Activated CD8-positive, alpha-beta memory T cell treated with anti-CD3 and anti-CD28 coated beads for 48 hours (primary cell): ENCODE data around the gene WDR12.
A peak's percentile ranks its signal among the peaks of the same experiment; 100 is the strongest.
"Not testable (repeated sequence)": the region's sequence is repeated elsewhere in the genome, so short reads cannot be mapped to it uniquely, and the experiment has no call there.

Source experiments
- DNase-seq, 3 experiments: peaks; one replicate each; pipeline ENCODE4 v3.0.0-alpha.2; 2020; ENCODE audit warnings: low read depth in 2 of 3, low spot score in 2 of 3

Gene WDR12

DNA sequence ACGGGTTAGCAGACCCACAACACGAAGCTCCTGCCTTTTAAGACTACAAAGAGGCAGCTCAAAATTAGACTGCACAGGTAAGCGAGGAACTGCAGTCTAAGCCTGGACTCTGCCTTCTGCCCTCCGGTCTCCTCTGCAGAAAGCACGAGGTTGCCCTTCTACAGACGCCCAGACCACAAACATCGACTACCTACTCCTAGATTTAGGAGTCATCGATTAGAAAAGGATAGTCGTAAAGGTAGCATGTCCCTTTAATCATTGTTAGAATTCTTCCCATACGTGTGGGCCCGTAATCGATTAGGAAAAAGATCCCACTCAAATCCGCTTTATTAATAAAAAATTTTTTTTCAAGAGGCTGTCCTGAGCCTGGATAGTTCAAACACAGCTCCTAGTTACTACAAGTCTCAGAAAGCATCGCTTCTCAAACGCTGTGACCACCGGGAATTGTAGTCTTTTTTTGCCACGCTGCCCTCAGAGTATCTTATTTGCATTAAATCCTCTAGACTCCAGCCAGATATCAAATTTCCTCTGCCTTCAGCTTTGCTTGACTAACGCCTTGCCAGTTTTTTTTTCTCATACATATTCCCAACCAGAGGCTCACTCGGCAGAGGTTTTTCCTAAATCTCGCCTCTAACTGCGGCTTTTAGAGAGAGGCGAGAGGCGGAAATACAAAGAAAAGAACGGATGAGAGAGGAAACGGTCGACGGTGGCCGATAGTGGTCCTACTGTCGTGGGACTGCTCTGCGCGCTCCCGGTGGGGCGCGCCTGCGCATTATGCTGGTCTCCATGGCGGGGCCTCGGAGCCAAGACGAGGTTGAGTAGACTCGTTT, at the start of gene WDR12, which contains the start of gene CARF:
Gene WDR12, minus strand, starts transcription at position 162 of the 830 bp plus-strand sequence. CDS start 197 bp downstream, outside the sequence.
Gene CARF, plus strand, starts transcription at position 764 of the 830 bp plus-strand sequence. CDS start 29,628 bp downstream, outside the sequence.
- DNase-seq, result peak; percentile 57 to 75 (median 73)

- DNase-seq, result no peak
These were observed 49.1 kb upstream of the WDR12 start for GRCh38 chr2:202960524-202960923.

GRCh38 chr2:202950592-202950991, 39.1 kb upstream of the WDR12 start:
- DNase-seq, result no peak

GRCh38 chr2:202949333-202949732, 37.9 kb upstream of the WDR12 start:
- not testable (repeated sequence) for DNase-seq

- no peak for DNase-seq
These were observed 34.0 kb upstream of the WDR12 start for GRCh38 chr2:202945497-202945896.

DNA sequence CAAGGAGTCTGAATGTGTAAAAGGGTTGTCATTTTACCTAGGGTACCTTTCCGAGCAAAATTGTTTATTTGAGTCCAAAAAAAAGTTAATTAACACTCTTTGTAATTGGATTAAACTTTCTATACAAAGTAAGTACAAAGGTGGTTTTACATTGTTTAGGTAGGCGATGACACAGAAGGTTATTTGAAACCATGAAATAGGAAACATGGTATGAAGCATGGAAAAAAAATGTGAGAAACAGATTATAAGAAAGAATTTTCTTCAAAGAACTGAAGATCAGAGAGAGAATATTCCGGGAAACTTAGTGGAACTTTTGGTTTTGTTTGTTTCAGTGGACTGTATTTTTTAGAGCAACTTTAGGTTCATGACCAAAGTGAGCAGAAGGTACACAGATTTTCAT, 33.3 kb upstream of the WDR12 start:
- no peak for DNase-seq

DNA sequence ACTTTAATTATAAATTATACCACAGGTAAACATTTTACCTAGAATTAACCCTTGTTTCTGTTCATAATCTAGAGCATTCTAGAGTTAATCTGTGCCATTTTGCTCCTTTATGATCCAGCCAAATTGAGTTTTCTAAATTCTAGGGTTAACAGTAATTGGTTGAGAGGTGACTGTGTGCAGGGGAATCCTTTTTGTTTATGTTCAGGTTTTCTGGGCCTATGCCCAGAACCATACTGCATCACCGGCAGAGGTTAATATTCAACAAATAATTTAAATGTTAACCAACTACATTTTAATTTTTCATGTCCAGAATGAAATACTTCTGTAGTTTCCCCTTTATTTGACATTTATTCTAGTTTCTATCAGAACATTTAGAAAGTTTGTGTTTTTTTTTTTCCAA, 32.9 kb upstream of the WDR12 start:
- DNase-seq, result no peak

DNA sequence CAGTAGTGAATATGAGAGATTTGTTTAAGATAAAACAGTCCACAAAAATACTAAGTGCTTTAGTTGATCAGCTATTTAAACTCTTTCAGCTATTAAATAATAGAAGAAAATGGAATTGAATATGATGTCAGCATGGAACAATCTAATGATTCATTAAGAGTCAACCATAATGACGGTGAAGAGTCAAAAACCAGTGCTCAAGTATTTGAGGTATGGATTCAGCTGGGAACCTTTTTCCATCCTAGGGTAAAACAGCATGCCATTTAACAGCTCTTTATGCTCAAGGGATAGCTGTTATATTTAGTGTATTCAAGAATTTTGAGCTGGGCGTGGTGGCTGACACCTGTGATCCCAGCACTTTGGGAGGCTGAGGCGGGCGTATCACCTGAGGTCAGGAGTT, 30.3 kb upstream of the WDR12 start:
- DNase-seq, result no peak

DNA sequence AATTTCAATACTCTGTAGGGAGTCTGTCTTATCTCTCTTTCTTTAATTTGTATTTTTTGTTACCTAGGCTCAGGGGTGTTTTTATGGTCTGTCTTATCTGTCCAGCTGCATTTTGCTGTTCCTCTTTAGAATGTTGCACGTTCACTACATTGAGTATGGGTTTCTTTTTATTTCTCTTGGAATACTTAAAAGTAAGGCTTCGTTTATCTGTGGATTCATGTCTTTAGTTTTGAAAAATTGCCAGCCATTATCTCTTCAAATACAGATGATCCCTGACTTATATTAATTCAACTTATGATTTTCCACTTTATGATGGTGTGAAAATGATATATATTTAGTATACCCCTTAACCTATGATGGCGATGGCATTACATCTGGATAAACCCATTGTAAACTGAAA, 27.5 kb upstream of the WDR12 start:
- no peak for DNase-seq

- no peak for DNase-seq
These were observed 23.0 kb upstream of the WDR12 start for GRCh38 chr2:202934456-202934855.

DNA sequence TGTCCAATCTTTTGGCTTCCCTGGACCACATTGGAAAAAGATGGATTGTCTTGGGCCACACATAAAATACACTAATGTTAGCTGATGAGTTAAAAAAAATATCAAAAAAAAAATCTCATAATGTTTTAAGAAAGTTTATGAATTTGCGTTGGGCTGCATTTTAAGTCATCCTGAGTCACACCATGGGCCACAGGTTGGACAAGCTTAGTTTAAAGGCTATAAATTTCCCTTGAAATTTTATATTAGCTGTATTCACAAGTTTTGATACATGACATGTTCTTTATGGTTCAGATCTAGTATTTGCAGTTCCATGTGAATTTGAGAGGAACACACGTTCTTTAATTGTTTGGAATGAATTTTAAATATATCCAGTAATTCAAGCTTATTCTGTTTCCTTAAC, 22.5 kb upstream of the WDR12 start:
- DNase-seq, result no peak

- DNase-seq, result no peak
These were observed 21.7 kb upstream of the WDR12 start for GRCh38 chr2:202933139-202933510.

- no peak for DNase-seq
These were observed 21.1 kb upstream of the WDR12 start for GRCh38 chr2:202932425-202933138.

- DNase-seq, result no peak
These were observed 7.4 kb upstream of the WDR12 start for GRCh38 chr2:202918860-202919259.

- DNase-seq, result peak in 1 of 3 experiments; percentile 12
These were observed 1.1 kb upstream of the WDR12 start for GRCh38 chr2:202912342-202913201.

DNA sequence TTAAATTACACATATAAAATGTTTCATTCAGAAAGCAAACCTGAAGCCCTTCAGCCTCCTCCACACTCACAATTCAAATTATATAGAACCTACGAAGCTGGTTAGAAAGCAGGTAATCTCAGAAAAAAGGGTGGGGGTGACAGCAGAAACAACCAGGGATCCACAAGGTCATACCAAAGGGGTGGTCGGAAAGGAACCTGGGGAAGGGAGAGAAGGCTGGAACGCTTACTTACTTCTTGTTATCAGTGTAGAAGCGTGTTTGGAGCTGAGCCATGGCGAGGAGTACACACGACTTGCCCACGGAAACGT, 316 bp downstream of the WDR12 start:
- no peak for DNase-seq

- no peak for DNase-seq
These were observed 775 bp downstream of the WDR12 start for GRCh38 chr2:202910698-202911097.

- not testable (repeated sequence) for DNase-seq
These were observed 1.2 kb downstream of the WDR12 start for GRCh38 chr2:202910250-202910649.

DNA sequence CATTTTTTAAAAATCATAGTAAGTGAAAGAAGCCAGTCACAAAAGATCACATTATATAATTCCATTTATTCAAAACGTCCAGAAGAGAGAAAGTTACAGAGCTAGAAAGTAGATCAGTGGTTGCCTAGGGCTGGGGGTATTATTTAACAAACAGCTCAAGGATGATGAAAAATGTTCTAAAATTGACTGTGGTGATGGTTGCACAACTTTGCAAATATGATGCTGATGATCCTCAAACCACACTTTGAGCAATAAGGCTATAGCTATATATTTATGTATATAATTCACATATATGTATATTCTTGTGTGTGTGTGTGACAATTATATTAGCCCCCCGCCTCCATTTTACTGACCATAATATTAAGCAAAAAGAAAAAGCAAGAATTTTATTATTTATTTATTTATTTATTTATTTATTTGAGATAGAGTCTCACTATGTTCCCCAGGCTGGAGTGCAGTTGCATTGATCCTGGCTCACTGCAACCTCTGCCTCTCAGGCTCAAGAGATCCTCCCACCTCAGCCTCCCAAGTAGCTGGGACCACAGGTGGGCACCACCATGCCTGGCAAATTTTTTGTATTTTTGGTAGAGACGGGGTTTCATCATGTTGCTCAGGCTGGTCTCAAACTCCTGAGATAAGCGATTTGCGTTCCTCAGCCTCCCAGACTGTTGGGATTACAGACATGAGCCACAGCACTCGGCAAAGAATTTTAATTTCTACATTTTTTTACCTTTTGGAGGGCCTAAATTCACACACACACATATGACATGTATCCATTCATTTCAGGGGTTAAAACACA, 1.9 kb downstream of the WDR12 start:
- DNase-seq, result no peak

- DNase-seq, result no peak
These were observed 3.3 kb downstream of the WDR12 start for GRCh38 chr2:202908186-202908585.

DNA sequence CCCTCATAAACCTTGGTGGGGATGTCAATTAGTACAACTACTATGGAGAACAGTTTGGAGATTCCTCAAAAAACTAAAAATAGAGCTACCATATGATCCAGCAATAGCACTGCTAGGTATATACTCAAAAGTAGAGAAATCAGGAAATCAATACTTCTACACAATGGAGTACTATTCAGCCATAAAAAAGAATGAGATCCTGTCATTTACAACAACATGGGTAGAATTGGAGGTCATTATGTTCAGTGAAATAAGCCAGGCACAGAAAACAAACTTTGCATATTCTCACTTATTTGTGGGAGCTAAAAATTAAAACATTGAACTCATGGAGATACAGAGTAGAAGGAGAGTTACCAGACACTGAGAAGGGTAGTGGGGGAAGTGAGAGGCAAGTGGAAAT, 6.0 kb downstream of the WDR12 start:
- DNase-seq, result not testable (repeated sequence)
